Nephron progenitor cell (in vitro differentiated cells): Measurements from ENCODE around the gene OR8G1.
A peak's percentile ranks its signal among the peaks of the same experiment; 100 is the strongest.

ENCODE experiments used
- DNase-seq: peaks from one replicate; pipeline ENCODE4 v3.0.0; 2021
- H3K27ac Mint-ChIP-seq: 2 replicates; pipeline ENCODE4 v1.8.0; 2021; ENCODE audit warnings: mild to moderate bottlenecking, moderate library complexity, mixed read lengths
- H3K27me3 Mint-ChIP-seq: 2 replicates; pipeline ENCODE4 v1.8.0; 2021; ENCODE audit warnings: mild to moderate bottlenecking, low read depth, mixed read lengths; ENCODE audit not compliant: poor library complexity
- H3K36me3 Mint-ChIP-seq: 2 replicates; pipeline ENCODE4 v1.8.0; 2021; ENCODE audit warnings: low read depth, mixed read lengths
- H3K4me1 Mint-ChIP-seq: 2 replicates; pipeline ENCODE4 v1.8.0; 2021; ENCODE audit warnings: mixed read lengths
- H3K4me3 Mint-ChIP-seq: 2 replicates; pipeline ENCODE4 v1.8.0; 2021; ENCODE audit warnings: mild to moderate bottlenecking, moderate library complexity, mixed read lengths
- H3K9me3 Mint-ChIP-seq: 2 replicates; pipeline ENCODE4 v1.8.0; 2021; ENCODE audit warnings: mild to moderate bottlenecking, moderate library complexity, mixed read lengths
- TF ChIP-seq, protein P1 (sequence below): fragments of 200-600 bp; sonication (generic); IDR thresholded peaks from 2 replicates; pipeline ENCODE4 v1.5.0; 2021; ENCODE audit warnings: antibody characterized with exemption

OR8G1 gene, protein sequence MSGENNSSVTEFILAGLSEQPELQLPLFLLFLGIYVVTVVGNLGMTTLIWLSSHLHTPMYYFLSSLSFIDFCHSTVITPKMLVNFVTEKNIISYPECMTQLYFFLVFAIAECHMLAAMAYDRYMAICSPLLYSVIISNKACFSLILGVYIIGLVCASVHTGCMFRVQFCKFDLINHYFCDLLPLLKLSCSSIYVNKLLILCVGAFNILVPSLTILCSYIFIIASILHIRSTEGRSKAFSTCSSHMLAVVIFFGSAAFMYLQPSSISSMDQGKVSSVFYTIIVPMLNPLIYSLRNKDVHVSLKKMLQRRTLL

DNA sequence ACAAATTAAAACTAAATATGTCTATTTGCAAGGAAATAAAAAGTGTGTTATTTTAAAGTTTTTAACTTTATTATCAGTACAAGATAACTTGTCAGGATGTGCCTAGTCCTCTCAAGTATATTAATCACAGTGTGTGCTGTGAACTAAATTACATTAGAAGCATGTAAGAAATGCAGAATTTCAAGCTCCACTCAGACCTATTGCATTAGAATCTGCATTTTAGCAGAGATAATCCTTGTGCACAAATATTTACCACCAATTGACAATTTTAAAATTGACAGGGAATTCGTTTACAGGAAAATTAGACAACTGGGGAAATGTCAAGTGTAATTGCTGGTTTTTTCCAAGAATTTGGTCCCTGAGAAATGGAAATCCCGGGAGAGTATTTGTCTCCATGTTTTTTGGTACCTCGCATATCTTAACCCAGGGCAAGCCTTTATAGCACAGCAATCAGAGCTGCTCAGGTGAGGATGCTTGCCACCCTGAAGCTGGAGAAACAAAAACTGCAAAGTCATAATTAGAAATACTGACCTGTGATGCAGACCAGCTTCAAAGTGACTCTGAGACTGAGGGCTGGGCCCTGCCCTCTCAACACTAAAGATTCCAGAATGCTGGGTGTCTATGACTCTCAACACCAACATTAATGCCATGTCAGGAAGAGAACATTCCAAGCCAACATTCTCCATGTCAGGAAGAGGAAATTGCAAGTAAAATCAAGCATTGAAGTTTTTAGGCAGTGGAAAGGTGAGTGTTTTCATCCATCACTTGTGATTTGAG lies at the start of gene OR8G1:
TSS of gene OR8G1 (plus strand) at position 475 of the 777 bp plus-strand sequence. CDS start 8,581 bp downstream, outside the sequence.
- TF ChIP-seq, protein P1, sequence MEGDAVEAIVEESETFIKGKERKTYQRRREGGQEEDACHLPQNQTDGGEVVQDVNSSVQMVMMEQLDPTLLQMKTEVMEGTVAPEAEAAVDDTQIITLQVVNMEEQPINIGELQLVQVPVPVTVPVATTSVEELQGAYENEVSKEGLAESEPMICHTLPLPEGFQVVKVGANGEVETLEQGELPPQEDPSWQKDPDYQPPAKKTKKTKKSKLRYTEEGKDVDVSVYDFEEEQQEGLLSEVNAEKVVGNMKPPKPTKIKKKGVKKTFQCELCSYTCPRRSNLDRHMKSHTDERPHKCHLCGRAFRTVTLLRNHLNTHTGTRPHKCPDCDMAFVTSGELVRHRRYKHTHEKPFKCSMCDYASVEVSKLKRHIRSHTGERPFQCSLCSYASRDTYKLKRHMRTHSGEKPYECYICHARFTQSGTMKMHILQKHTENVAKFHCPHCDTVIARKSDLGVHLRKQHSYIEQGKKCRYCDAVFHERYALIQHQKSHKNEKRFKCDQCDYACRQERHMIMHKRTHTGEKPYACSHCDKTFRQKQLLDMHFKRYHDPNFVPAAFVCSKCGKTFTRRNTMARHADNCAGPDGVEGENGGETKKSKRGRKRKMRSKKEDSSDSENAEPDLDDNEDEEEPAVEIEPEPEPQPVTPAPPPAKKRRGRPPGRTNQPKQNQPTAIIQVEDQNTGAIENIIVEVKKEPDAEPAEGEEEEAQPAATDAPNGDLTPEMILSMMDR: no peak
- no peaks in the 10 kb centered on the region for H3K9me3 Mint-ChIP-seq
- H3K36me3 Mint-ChIP-seq: no peaks in the 10 kb centered on the region
- H3K4me1 Mint-ChIP-seq: no peaks in the 10 kb centered on the region
- no peak for DNase-seq
- no peak within 1 kb of the TSS for H3K27ac Mint-ChIP-seq
- no peak within 1 kb of the TSS for H3K4me3 Mint-ChIP-seq
- H3K27me3 Mint-ChIP-seq: peaks cover 7% of the 10 kb centered on the region

DNA sequence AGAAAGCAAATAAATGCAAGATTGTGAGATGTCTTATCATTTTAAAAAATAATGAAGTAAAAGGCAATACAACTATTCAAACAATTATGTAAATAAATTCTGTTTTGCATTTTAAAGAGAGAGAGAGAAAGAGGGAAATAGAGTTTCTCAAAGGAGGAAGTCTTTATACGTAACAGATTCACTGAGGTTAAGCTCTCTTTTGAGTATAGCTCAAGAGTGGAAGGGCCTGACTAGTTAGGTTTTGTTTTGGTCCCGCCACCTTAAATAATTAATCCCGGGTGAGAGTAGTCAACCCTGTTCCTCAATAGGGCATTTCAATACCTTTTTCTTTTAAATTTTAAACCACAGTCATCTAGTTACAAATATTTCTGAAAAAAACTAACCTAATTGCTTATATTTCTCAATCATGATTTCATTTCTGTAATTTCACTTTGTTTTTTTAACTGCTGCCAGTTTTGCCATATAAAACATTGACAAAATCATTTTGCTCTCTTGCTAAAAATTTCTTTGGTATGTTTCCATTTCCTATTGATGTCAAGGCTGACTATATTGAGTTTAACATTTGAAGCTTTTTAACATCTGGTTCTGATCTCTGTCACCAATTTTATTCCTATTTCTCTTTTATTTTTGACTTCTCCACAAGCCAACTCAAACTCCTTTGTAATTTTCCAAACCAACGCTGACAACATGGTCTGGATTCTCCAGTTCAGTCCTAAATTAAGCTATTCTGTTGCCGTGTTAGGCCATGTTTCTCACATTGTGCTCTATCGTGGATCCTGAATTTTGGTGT lies 47.5 kb upstream of the OR8G1 start:
- Mint-ChIP-seq H3K4me3 (no peak overlapping the region), H3K36me3 (no peaks in the 10 kb centered on the region), H3K4me1 (peaks cover 22% of the 10 kb centered on the region), H3K27ac (peak overlapping the region; percentile 5), H3K27me3 (peaks cover 9% of the 10 kb centered on the region), H3K9me3 (no peaks in the 10 kb centered on the region)
- DNase-seq: no peak
- TF ChIP-seq, protein P1: no peak

DNA sequence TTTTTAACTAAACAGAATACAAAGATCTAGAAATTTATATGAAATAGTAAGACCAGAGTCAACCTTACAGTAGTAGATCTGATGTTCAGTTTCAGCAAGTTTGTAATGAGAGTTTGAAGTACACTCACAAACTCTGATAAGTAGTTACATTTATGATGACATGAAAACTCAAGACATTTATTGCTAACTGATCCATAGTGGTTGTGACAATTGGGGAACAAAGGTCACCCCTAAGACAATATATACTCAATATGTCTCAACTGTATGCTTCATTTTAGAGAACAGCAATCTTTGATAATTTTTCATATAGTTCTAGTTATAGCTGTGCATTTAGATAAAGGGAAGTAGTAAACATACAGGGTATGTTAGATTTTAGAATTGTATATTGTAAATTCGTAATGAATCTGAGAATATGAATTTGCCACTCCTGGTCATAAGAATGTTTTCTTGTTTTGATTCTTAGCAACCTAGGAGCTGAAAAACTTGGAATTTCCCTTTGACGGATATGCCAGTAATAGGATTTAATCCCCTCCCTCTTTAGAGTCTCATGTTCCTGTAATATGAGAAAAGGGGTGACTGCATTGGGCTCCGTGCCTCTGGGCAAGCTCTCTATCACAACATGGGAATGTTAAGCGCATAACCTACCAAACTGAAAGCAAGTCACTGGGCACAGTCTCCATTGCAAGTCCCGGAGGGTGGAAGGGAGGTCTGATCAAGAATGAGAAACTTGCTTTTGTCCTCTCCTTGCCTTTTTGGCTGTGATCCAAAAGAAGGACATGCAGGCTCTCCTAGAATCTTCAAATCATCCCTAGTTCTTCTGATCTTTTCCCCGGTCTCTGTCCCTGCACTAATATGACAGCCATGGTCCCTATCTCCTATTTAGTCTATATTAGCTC lies 46.4 kb upstream of the OR8G1 start:
- TF ChIP-seq, protein P1: no peak
- no peak for DNase-seq
- H3K36me3 Mint-ChIP-seq: no peaks in the 10 kb centered on the region
- H3K27me3 Mint-ChIP-seq: peaks cover 6% of the 10 kb centered on the region
- H3K4me3 Mint-ChIP-seq: no peak overlapping the region
- peaks cover 4% of the 10 kb centered on the region for H3K9me3 Mint-ChIP-seq
- no peak overlapping the region for H3K27ac Mint-ChIP-seq
- peaks cover 21% of the 10 kb centered on the region for H3K4me1 Mint-ChIP-seq

DNA sequence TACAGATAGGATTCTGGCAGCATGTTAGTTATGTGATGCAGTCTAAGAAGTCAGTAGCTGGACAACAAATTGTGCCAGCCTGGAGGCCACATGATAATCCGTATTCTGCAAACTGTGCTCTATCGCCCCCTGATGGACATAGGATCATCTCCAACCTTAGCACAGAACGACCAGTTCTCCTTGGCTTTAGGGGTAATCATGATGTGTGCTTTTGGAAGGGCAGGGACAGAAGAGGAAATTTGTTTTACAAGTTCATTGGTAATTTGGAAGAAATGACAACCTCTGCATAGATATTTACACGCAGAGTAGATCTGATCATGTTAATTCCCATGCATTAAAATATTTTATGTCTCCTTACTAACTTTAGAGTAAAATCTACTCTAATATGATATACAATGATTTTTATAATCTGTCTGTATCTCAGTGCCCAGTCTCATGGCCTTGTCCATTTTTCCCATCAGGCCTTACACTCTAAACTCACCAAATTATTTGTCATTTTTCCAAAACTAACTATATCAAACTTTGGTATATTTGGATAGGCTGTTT lies 45.6 kb upstream of the OR8G1 start:
- Mint-ChIP-seq H3K27me3 (peaks cover 6% of the 10 kb centered on the region), H3K36me3 (no peaks in the 10 kb centered on the region), H3K9me3 (peaks cover 4% of the 10 kb centered on the region), H3K27ac (no peak overlapping the region), H3K4me1 (peaks cover 14% of the 10 kb centered on the region), H3K4me3 (no peak overlapping the region)
- peak; percentile 55 for DNase-seq
- TF ChIP-seq, protein P1: peak; percentile 66

DNA sequence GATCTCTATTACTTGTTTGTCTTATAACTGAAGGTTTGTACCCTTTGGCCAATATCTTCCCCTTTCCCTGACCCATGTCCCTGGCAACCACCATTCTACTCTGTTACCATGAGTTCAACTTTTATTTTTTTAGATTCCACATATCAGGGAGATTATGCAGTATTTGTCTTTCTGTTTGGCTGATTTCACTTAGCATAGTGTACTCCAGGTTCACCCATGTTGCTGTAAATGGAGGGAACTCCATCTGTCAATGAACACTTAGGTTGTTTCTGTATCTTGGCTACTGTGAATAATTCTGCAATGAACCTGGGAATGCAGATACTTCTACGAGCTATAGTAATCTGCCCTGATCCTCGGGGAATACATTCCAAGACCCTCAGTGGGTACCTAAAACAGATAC lies 42.9 kb upstream of the OR8G1 start:
- Mint-ChIP-seq H3K4me1 (peaks cover 5% of the 10 kb centered on the region), H3K36me3 (no peaks in the 10 kb centered on the region), H3K9me3 (peaks cover 4% of the 10 kb centered on the region), H3K27me3 (peaks cover 3% of the 10 kb centered on the region), H3K4me3 (no peak overlapping the region), H3K27ac (no peak overlapping the region)
- DNase-seq: no peak
- TF ChIP-seq, protein P1: no peak
